HepG2 (cell line): Measurements from ENCODE around the gene AFG1L. TPM values are rescaled to one million over a fixed set of nuclear protein-coding genes. Genes with fewer than 3 reads are reported as not detected.

ENCODE experiments used
- ATAC-seq: fragments of 200-7000 bp; cut with Tn5 transposase; 3 replicates; pipeline ENCODE4 v1.9.1; 2020; ENCODE audit warnings: mild to moderate bottlenecking, moderate library complexity
- BruUV-seq: library from RNA; stranded (reverse); fragments of 400-500 nt; replicated peaks from 2 replicates; lab custom pipeline; 2021; lab: Mats Ljungman, UMichigan
- CTCF ChIA-PET: fragments of 300-600 bp; formaldehyde crosslinking; extraction: SDS; loops from one replicate; lab custom pipeline; 2021; ENCODE audit warnings: low total read pairs, inconsistent platforms, low intra/inter-chr PET ratio; lab: Yijun Ruan, JAX
- POLR2A ChIA-PET: fragments of 350-600 bp; sonication (Branson Sonifier 250); formaldehyde crosslinking; loops from one replicate; lab custom pipeline; 2020; ENCODE audit warnings: antibody characterized with exemption, inconsistent platforms; lab: Yijun Ruan, JAX
- DNase-seq: peaks from one replicate; pipeline ENCODE4 v3.0.0-alpha.2; 2015; ENCODE audit warnings: low spot score
- FAIRE-seq: peaks from 3 replicates; lab custom pipeline; 2011; peaks lifted over from hg19 to GRCh38; lab: Jason Lieb, UNC
- H2AFZ ChIP-seq: one replicate; pipeline ENCODE4 v1.6.1; 2011; ENCODE audit warnings: low read length, inconsistent platforms
- H3K27ac ChIP-seq: fragments of 300-600 bp; 3 replicates; pipeline ENCODE4 v1.8.0; 2011; ENCODE audit warnings: mixed run types, mild to moderate bottlenecking, mixed read lengths, low read length, inconsistent platforms; ENCODE audit not compliant: insufficient read depth; ENCODE audit errors: extremely low read length
- H3K27me3 ChIP-seq, 2 experiments: fragments of 200-600 bp in 1 of 2; 2 replicates in 1 of 2; 3 replicates in 1 of 2; pipeline versions ENCODE4 v1.6.0 to v1.8.0; 2011; ENCODE audit warnings: low read length in 2 of 2, mild to moderate bottlenecking in 2 of 2, moderate library complexity in 2 of 2, inconsistent platforms in 1 of 2; ENCODE audit not compliant: insufficient read depth in 2 of 2, control insufficient read depth in 1 of 2
- H3K36me3 ChIP-seq, 2 experiments: fragments of 200-600 bp in 1 of 2; replicated peaks in 1 of 2; 2 replicates in 1 of 2; 3 replicates in 1 of 2; pipeline versions ENCODE4 v1.5.1 to v1.8.0; 2011; ENCODE audit warnings: low read length in 2 of 2, inconsistent platforms in 1 of 2; ENCODE audit not compliant: insufficient read depth in 2 of 2, control insufficient read depth in 1 of 2
- H3K4me1 ChIP-seq: 2 replicates; pipeline ENCODE4 v1.5.1; 2012; ENCODE audit warnings: low read length, inconsistent platforms; ENCODE audit not compliant: insufficient read depth
- H3K4me2 ChIP-seq: 2 replicates; pipeline ENCODE4 v1.6.0; 2011; ENCODE audit warnings: low read depth, low read length, inconsistent platforms
- H3K4me3 ChIP-seq, 3 experiments: fragments of 200-600 bp in 1 of 3; sonication (generic), shearing (Covaris generic) in 1 of 3; replicated peaks in 1 of 3; 2 replicates each; pipeline ENCODE4 v1.5.1; 2011 to 2016; ENCODE audit warnings: low read length in 3 of 3, inconsistent platforms in 2 of 3, low read depth in 2 of 3, mild to moderate bottlenecking in 2 of 3, control low read depth in 1 of 3, mixed read lengths in 1 of 3; ENCODE audit not compliant: insufficient read depth in 1 of 3
- H3K79me2 ChIP-seq: one replicate; pipeline ENCODE4 v1.6.1; 2011; ENCODE audit warnings: low read length, inconsistent platforms; ENCODE audit not compliant: insufficient read depth
- H3K9ac ChIP-seq: 2 replicates; pipeline ENCODE4 v1.6.0; 2011; ENCODE audit warnings: mild to moderate bottlenecking, low read depth, low read length, inconsistent platforms; ENCODE audit not compliant: insufficient read depth
- H3K9me3 ChIP-seq: 2 replicates; pipeline ENCODE4 v1.5.1; 2012; ENCODE audit warnings: mild to moderate bottlenecking, low read length
- H4K20me1 ChIP-seq: 2 replicates; pipeline ENCODE4 v1.6.0; 2011; ENCODE audit warnings: inconsistent platforms, mild to moderate bottlenecking, low read length, moderate library complexity; ENCODE audit not compliant: insufficient read depth
- CAMTA2 ChIP-seq: sonication (generic); formaldehyde crosslinking; IDR thresholded peaks from 2 replicates; pipeline ENCODE4 v1.4.0; 2020; ENCODE audit warnings: mild to moderate bottlenecking, missing genetic modification reagents, borderline replicate concordance
- E2F1 ChIP-seq: sonication (generic); formaldehyde crosslinking; IDR thresholded peaks from 2 replicates; pipeline ENCODE4 v1.5.0; 2020; ENCODE audit warnings: missing genetic modification reagents
- KLF12 ChIP-seq: sonication (generic); formaldehyde crosslinking; IDR thresholded peaks from 2 replicates; pipeline ENCODE4 v1.4.0; 2020; ENCODE audit warnings: missing genetic modification reagents, borderline replicate concordance
- MAZ ChIP-seq, 2 experiments: sonication (generic) in 1 of 2; formaldehyde crosslinking in 1 of 2; IDR thresholded peaks; 2 replicates each; pipeline versions ENCODE4 v1.5.0 to v1.6.1; 2012 to 2020; ENCODE audit warnings: low read depth in 2 of 2, mild to moderate bottlenecking in 2 of 2, borderline replicate concordance in 1 of 2, improper control_type of control experiment in 1 of 2, low read length in 1 of 2, missing genetic modification reagents in 1 of 2, moderate library complexity in 1 of 2
- MBNL3 ChIP-seq: fragments of 250-450 bp; sonication (Bioruptor Pico); conservative IDR thresholded peaks from 2 replicates; pipeline ENCODE4 v1.8.0; 2022; ENCODE audit warnings: mild to moderate bottlenecking, inconsistent platforms
- SKIL ChIP-seq: sonication (generic); formaldehyde crosslinking; IDR thresholded peaks from 2 replicates; pipeline ENCODE4 v1.8.0; 2022; ENCODE audit warnings: missing genetic modification reagents, mild to moderate bottlenecking, moderate library complexity, borderline replicate concordance
- ZFP41 ChIP-seq: sonication (generic); formaldehyde crosslinking; IDR thresholded peaks from 2 replicates; pipeline ENCODE4 v1.4.0; 2020; ENCODE audit warnings: mild to moderate bottlenecking, missing genetic modification reagents, borderline replicate concordance
- ZNF160 ChIP-seq: sonication (generic); formaldehyde crosslinking; IDR thresholded peaks from 2 replicates; pipeline ENCODE4 v1.8.0; 2022; ENCODE audit warnings: mild to moderate bottlenecking, inconsistent platforms, missing genetic modification reagents
- ZNF746 ChIP-seq: sonication (generic); formaldehyde crosslinking; IDR thresholded peaks from 2 replicates; pipeline ENCODE4 v1.8.0; 2022; ENCODE audit warnings: mild to moderate bottlenecking, missing genetic modification reagents
- WGBS: methylation state at CpG from one replicate; pipeline ENCODE4 v1.1.6; 2017; ENCODE audit warnings: low lambda C conversion rate; 5-methylcytosine and 5-hydroxymethylcytosine counted together
- in situ Hi-C: cut with HindIII; loops from 2 replicates; pipeline ENCODE4 v1.10.0; 2017; ENCODE audit warnings: low pct_unique_long_range_greater_than_20kb; ENCODE audit not compliant: extremely low pct_ligation_motif_present
- intact Hi-C: fragments of 100-400 bp; cut with micrococcal nuclease; formaldehyde crosslinking; loops from one replicate; pipeline ENCODE4 v1.10.0; 2022; ENCODE audit not compliant: unreplicated experiment
- polyA plus RNA-seq, 8 experiments: library from polyadenylated mRNA; depleted of rRNA in 3 of 8; stranded (reverse) in 7 of 8; unstranded in 1 of 8; fragments of >200 nt; fragmentation: Illumina TruSeq in 4 of 8; extraction: Trizol in 4 of 8; gene quantifications; 2 replicates each; pipeline versions ENCODE4 v1.2.1 to v1.2.3, GENCODE V29; 2011 to 2016; ENCODE audit warnings: low read depth in 4 of 8, missing spikeins in 1 of 8, mixed read lengths in 1 of 8; ENCODE audit not compliant: insufficient read depth in 1 of 8
- total RNA-seq, 5 experiments: library from RNA; depleted of rRNA; stranded (reverse); fragments of >200 nt; fragmentation: Illumina TruSeq; extraction: Trizol; gene quantifications; 2 replicates each; pipeline ENCODE4 v1.2.3, GENCODE V29; 2016; ENCODE audit warnings: low read depth in 1 of 5
- TF ChIP-seq, protein P1 (sequence below): sonication (generic); formaldehyde crosslinking; IDR thresholded peaks from 2 replicates; pipeline ENCODE4 v1.5.1; 2020; ENCODE audit warnings: missing genetic modification reagents, mild to moderate bottlenecking, borderline replicate concordance

Gene AFG1L
- total and polyA plus RNA-seq, 2 of the 13 experiments (the other 11 are each of a cell fraction or from before 2014, with no cell fraction given): 3.1 to 14.0 TPM

DNA sequence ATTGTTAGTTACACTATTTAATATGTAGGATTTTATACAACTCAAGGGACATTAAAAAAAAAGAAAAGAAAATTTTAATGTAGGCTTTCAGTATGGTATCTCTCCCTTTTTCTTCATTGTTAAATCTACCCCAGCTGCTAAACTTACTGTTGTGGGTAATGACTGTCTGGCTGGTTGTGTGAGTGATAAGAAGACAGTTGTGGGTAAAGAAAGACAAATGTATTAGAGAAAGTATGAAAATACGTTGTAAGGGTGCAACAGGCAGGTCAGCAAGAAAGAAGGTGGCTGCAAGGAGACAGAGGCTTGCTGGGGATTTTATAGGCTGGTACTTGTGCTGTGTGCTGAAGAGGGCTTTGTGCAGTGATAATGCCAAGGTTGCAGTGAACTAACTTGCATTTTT lies 174.5 kb downstream of the AFG1L start:
- no peaks in the 10 kb centered on the region for H3K27me3 ChIP-seq
- H3K9me3 ChIP-seq: no peaks in the 10 kb centered on the region
- no TSS peak for BruUV-seq
- in situ Hi-C loops: no loop called here
- POLR2A ChIA-PET: no interaction called here
- no peak for TF ChIP-seq KLF12 (CRISPR knock-in tag)
- no peak for TF ChIP-seq E2F1 (CRISPR knock-in tag)
- TF ChIP-seq, protein P1, sequence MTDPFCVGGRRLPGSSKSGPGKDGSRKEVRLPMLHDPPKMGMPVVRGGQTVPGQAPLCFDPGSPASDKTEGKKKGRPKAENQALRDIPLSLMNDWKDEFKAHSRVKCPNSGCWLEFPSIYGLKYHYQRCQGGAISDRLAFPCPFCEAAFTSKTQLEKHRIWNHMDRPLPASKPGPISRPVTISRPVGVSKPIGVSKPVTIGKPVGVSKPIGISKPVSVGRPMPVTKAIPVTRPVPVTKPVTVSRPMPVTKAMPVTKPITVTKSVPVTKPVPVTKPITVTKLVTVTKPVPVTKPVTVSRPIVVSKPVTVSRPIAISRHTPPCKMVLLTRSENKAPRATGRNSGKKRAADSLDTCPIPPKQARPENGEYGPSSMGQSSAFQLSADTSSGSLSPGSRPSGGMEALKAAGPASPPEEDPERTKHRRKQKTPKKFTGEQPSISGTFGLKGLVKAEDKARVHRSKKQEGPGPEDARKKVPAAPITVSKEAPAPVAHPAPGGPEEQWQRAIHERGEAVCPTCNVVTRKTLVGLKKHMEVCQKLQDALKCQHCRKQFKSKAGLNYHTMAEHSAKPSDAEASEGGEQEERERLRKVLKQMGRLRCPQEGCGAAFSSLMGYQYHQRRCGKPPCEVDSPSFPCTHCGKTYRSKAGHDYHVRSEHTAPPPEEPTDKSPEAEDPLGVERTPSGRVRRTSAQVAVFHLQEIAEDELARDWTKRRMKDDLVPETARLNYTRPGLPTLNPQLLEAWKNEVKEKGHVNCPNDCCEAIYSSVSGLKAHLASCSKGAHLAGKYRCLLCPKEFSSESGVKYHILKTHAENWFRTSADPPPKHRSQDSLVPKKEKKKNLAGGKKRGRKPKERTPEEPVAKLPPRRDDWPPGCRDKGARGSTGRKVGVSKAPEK (CRISPR knock-in tag): no peak
- TF ChIP-seq MAZ (IDR thresholded peaks at IDR 0.05; ENCODE audit: borderline replicate concordance, low read depth, low read length): no peak
- no peak for TF ChIP-seq MAZ (CRISPR knock-in tag; IDR thresholded peaks at IDR 0.05; ENCODE audit: low read depth)
- no peak for TF ChIP-seq ZNF160 (CRISPR knock-in tag)
- no peak for TF ChIP-seq SKIL (CRISPR knock-in tag)
- no peak for TF ChIP-seq MBNL3
- TF ChIP-seq ZNF746 (CRISPR knock-in tag): no peak
- no peak for TF ChIP-seq CAMTA2 (CRISPR knock-in tag)
- TF ChIP-seq ZFP41 (CRISPR knock-in tag): no peak
- TF ChIP-seq, all 625 proteins: peak for 0
- intact Hi-C loops: no loop called here
- no peak for DNase-seq
- ATAC-seq: no peak
- 97% methylated on average over 1 of the region's 1 CpG for WGBS
- Histone ChIP-seq H3K9ac (no peak overlapping the region), H3K36me3 (no peaks in the 10 kb centered on the region), H3K4me3 (no peak overlapping the region), H3K4me1 (peaks cover 8% of the 10 kb centered on the region), H3K27ac (no peak overlapping the region), H3K4me2 (no peak overlapping the region), H4K20me1 (no peaks in the 10 kb centered on the region), H2AFZ (no peak overlapping the region), H3K79me2 (no peaks in the 10 kb centered on the region)
- CTCF ChIA-PET: no interaction called here
- no peak for FAIRE-seq
